Measurements from ENCODE around the gene SORCS1. TPM values are rescaled to one million over a fixed set of nuclear protein-coding genes. Genes with fewer than 3 reads are reported as not detected.

Gene SORCS1
- not detected in 2 replicates for total RNA-seq

- no peak for TF ChIP-seq CTCF (IDR thresholded peaks at IDR 0.05; ENCODE audit: insufficient read depth, low read length, severe bottlenecking)
- peaks cover 8% of the 10 kb centered on the region for H3K27me3 ChIP-seq (ENCODE audit: control insufficient read depth, insufficient read depth, low read length)
- DNase-seq (ENCODE audit: low read depth) (no peak), FAIRE-seq (no peak)
- H3K36me3 ChIP-seq (ENCODE audit: control insufficient read depth, insufficient read depth, low read length), result no peaks in the 10 kb centered on the region
- no peak within 1 kb of the TSS for H3K4me3 ChIP-seq (ENCODE audit: low read depth, low read length)
Measured at GRCh38 chr10:107163881-107164861, at the start of gene SORCS1. Gene SORCS1, minus strand, starts transcription at chr10:107164706.

- Histone ChIP-seq H3K4me3 (ENCODE audit: low read depth, low read length) (no peak overlapping the region), H3K27me3 (ENCODE audit: control insufficient read depth, insufficient read depth, low read length) (no peaks in the 10 kb centered on the region), H3K36me3 (ENCODE audit: control insufficient read depth, insufficient read depth, low read length) (no peaks in the 10 kb centered on the region)
- FAIRE-seq (no peak), DNase-seq (ENCODE audit: low read depth) (no peak)
- no peak for TF ChIP-seq CTCF (IDR thresholded peaks at IDR 0.05; ENCODE audit: insufficient read depth, low read length, severe bottlenecking)
Measured at GRCh38 chr10:107214261-107214660, 49.8 kb upstream of the SORCS1 start.

- TF ChIP-seq CTCF (IDR thresholded peaks at IDR 0.05; ENCODE audit: insufficient read depth, low read length, severe bottlenecking), result no peak
- no peak for FAIRE-seq
Measured at GRCh38 chr10:107213861-107214260, 49.4 kb upstream of the SORCS1 start.

GRCh38 chr10:107206833-107207232 is 42.3 kb upstream of the SORCS1 start:
- FAIRE-seq (no peak), DNase-seq (ENCODE audit: low read depth) (no peak)
- Histone ChIP-seq H3K27me3 (ENCODE audit: control insufficient read depth, insufficient read depth, low read length) (no peaks in the 10 kb centered on the region), H3K36me3 (ENCODE audit: control insufficient read depth, insufficient read depth, low read length) (no peaks in the 10 kb centered on the region), H3K4me3 (ENCODE audit: low read depth, low read length) (no peak overlapping the region)
- TF ChIP-seq CTCF (IDR thresholded peaks at IDR 0.05; ENCODE audit: insufficient read depth, low read length, severe bottlenecking), result no peak

More at GRCh38 chr10:107213861-107214260, 49.4 kb upstream of the SORCS1 start:
- no peaks in the 10 kb centered on the region for H3K36me3 ChIP-seq (ENCODE audit: control insufficient read depth, insufficient read depth, low read length)
- no peak overlapping the region for H3K4me3 ChIP-seq (ENCODE audit: low read depth, low read length)
- no peak for DNase-seq (ENCODE audit: low read depth)
- H3K27me3 ChIP-seq (ENCODE audit: control insufficient read depth, insufficient read depth, low read length), result no peaks in the 10 kb centered on the region

- H3K36me3 ChIP-seq (ENCODE audit: control insufficient read depth, insufficient read depth, low read length), result no peaks in the 10 kb centered on the region
- no peak for TF ChIP-seq CTCF (IDR thresholded peaks at IDR 0.05; ENCODE audit: insufficient read depth, low read length, severe bottlenecking)
- DNase-seq (ENCODE audit: low read depth), result no peak
- peaks cover 1% of the 10 kb centered on the region for H3K27me3 ChIP-seq (ENCODE audit: control insufficient read depth, insufficient read depth, low read length)
- H3K4me3 ChIP-seq (ENCODE audit: low read depth, low read length), result no peak overlapping the region
- FAIRE-seq, result no peak
Measured at GRCh38 chr10:107169516-107169915, 5.0 kb upstream of the SORCS1 start.
